Activated CD8-positive, alpha-beta memory T cell treated with anti-CD3 and anti-CD28 coated beads for 48 hours (primary cell): ENCODE data around the gene PPP1R13B.

Experiments
- DNase-seq, 3 experiments: peaks; one replicate each; pipeline ENCODE4 v3.0.0-alpha.2; 2020; ENCODE audit warnings: low read depth in 2 of 3, low spot score in 2 of 3

PPP1R13B gene

GRCh38 chr14:103688906-103689902, 158.2 kb downstream of the PPP1R13B start:
- DNase-seq: no peak

DNA sequence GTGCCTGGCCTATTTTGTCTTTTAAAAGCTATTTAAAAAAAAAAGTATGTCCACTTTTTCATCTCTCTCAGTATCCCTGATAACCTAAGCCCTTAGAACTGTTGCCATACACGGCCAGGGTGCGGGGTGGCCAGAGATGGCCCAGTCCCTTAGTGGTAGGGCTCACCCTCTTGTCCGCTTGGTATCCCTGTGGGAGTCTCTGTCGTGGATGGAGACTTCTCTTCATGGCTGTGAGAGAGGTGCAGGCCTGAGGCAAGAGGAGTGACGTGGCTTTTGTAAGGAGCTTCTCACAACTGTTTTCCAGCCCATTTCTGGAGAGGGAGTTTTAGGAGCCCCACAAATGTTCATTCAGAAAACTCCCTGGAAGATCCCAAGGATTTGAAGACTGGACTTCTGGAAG, 158.9 kb downstream of the PPP1R13B start:
- no peak for DNase-seq

DNA sequence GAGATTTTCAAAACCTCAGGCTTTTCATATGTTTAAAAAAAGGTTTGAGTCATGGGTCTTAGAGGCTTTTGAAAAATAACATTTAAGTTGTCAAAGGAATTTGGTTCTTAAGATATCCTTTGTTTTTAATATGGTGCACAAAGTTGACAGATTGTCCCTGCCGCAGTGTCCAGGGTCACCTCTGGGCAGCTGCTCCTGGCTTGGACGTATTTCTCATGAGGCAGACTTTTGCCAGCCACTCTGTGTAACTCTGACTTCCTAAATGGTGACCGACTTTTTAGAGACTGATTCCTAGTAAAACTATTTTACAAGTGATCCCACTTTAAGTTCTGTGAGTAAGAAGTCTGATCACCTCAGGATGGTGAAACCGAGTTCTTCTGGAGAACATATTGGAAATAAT, 159.7 kb downstream of the PPP1R13B start:
- no peak for DNase-seq

DNA sequence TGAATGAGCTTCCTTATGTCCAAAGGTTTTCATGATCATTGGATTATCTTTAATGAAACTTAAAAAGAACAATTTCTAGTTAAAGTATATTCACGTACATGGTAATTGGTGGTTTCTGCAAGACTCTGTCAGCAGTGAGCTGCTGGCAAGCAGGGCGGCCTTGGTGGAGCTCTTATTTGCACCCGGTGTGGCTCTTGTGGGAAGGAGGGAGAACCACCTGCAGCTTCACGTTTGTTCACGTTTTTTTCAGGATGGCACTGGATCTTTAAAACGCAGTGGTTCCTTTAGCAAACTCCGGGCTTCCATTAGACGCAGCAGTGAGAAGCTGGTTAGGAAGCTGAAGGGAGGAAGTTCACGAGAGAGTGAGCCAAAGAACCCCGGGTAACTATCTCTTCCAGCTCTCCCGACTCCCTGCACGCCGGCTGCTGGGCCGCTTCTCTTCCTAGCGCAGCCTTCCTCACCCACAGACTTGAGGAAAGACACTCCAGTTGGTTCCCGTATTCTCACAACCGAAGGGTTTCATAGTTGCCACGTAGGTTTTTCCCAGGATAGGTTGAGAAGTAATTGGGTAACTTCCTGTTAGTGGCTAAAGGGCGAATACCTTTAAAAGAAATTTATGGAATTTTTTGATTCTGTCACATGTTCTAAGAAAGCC, 160.4 kb downstream of the PPP1R13B start:
- DNase-seq: no peak

- no peak for DNase-seq
Observed at GRCh38 chr14:103685276-103686211, 161.8 kb downstream of the PPP1R13B start.

- no peak for DNase-seq
Observed at GRCh38 chr14:103684871-103685270, 162.5 kb downstream of the PPP1R13B start.

- DNase-seq: no peak
Observed at GRCh38 chr14:103684471-103684870, 162.9 kb downstream of the PPP1R13B start.
